CD4-positive, alpha-beta memory T cell (primary cell): ENCODE measurements around the gene MEGF6. TPM values are rescaled to one million over a fixed set of nuclear protein-coding genes. Genes with fewer than 3 reads are reported as not detected.
A peak's percentile ranks its signal among the peaks of the same experiment; 100 is the strongest.

Experiments
- CTCF ChIA-PET: fragments of 350-600 bp; sonication (Branson Sonifier 250); formaldehyde crosslinking; loops from one replicate; lab custom pipeline; 2021; ENCODE audit warnings: inconsistent platforms; ENCODE audit not compliant: partially characterized antibody; lab: Charles Lee
- POLR2A ChIA-PET: fragments of 350-600 bp; sonication (Branson Sonifier 250); formaldehyde crosslinking; loops from one replicate; lab custom pipeline; 2021; ENCODE audit not compliant: partially characterized antibody; lab: Charles Lee
- DNase-seq, 5 donors: peaks; one replicate each; pipeline versions ENCODE4 v3.0.0 to v3.0.0-alpha.2; 2020 to 2022; ENCODE audit warnings: mixed read lengths in 1 of 5
- H3K27ac ChIP-seq: one replicate; pipeline ENCODE4 v1.7.0; 2013; ENCODE audit warnings: low read depth, low read length
- H3K27me3 ChIP-seq: 2 replicates; pipeline ENCODE4 v1.7.0; 2013; ENCODE audit warnings: mild to moderate bottlenecking, low read length, moderate library complexity; ENCODE audit not compliant: insufficient read depth
- H3K36me3 ChIP-seq: 2 replicates; pipeline ENCODE4 v1.7.0; 2013; ENCODE audit warnings: mild to moderate bottlenecking, low read length, moderate library complexity; ENCODE audit not compliant: insufficient read depth
- H3K4me1 ChIP-seq: 2 replicates; pipeline ENCODE4 v1.7.0; 2013; ENCODE audit warnings: mild to moderate bottlenecking, low read length, moderate library complexity; ENCODE audit not compliant: insufficient read depth
- H3K4me3 ChIP-seq, 2 donors: one replicate each; pipeline ENCODE4 v1.7.0; 2013; ENCODE audit warnings: low read length in 2 of 2, mild to moderate bottlenecking in 1 of 2
- H3K9me3 ChIP-seq, 2 donors: one replicate each; pipeline ENCODE4 v1.7.0; 2013; ENCODE audit warnings: low read length in 2 of 2, control low read depth in 1 of 2; ENCODE audit not compliant: control insufficient read depth in 1 of 2
- H3K27ac Mint-ChIP-seq, 7 donors: one replicate each; pipeline ENCODE4 v1.8.0; 2020 to 2021; ENCODE audit warnings: mixed read lengths in 7 of 7, mild to moderate bottlenecking in 6 of 7, inconsistent platforms in 3 of 7, moderate library complexity in 3 of 7
- H3K27me3 Mint-ChIP-seq, 2 donors: one replicate each; pipeline ENCODE4 v1.8.0; 2020 to 2021; ENCODE audit warnings: mixed read lengths in 2 of 2
- H3K36me3 Mint-ChIP-seq, 2 donors: one replicate each; pipeline ENCODE4 v1.8.0; 2020 to 2021; ENCODE audit warnings: mixed read lengths in 2 of 2, inconsistent platforms in 1 of 2, mild to moderate bottlenecking in 1 of 2
- H3K4me1 Mint-ChIP-seq, 4 donors: one replicate each; pipeline ENCODE4 v1.8.0; 2020 to 2021; ENCODE audit warnings: mixed read lengths in 4 of 4, mild to moderate bottlenecking in 1 of 4
- H3K4me3 Mint-ChIP-seq, 8 donors: one replicate each; pipeline ENCODE4 v1.8.0; 2020 to 2021; ENCODE audit warnings: mixed read lengths in 8 of 8, mild to moderate bottlenecking in 7 of 8, moderate library complexity in 6 of 8, inconsistent platforms in 3 of 8
- H3K9me3 Mint-ChIP-seq, 8 donors: one replicate each; pipeline ENCODE4 v1.8.0; 2020 to 2021; ENCODE audit warnings: mixed read lengths in 8 of 8, mild to moderate bottlenecking in 5 of 8, inconsistent platforms in 3 of 8, moderate library complexity in 1 of 8
- intact Hi-C: fragments of 100-400 bp; cut with micrococcal nuclease; formaldehyde crosslinking; loops from one replicate; pipeline ENCODE4 v1.15.1; 2023
- polyA plus RNA-seq, 2 donors: library from polyadenylated mRNA; unstranded; fragments of 300-500 nt; fragmentation: Illumina TruSeq; gene quantifications; one replicate each; pipeline ENCODE4 v1.2.3, GENCODE V29; 2021
- total RNA-seq, 2 experiments: library from RNA; stranded (reverse); gene quantifications; one replicate each; pipeline ENCODE4 v1.2.3, GENCODE V29; 2021

MEGF6 gene
- total and polyA plus RNA-seq, 4 experiments from 2014 or later: 2.4 to 168 (median 87.0) TPM

GRCh38 chr1:3597599-3597964, 13.7 kb downstream of the MEGF6 start:
- no peaks in the 10 kb centered on the region for H3K9me3 ChIP-seq
- no peaks in the 10 kb centered on the region for H3K9me3 Mint-ChIP-seq
- no peak overlapping the region for H3K4me3 ChIP-seq
- peaks cover 8 to 17% (median 13%) of the 10 kb centered on the region in 4 donors for H3K4me1 Mint-ChIP-seq
- intact Hi-C loops: loop anchor here (1.0 kb wide), 1 partner anchor 14 kb away; the partner anchor contains the start of gene MEGF6
- H3K27ac Mint-ChIP-seq: peak overlapping the region in 6 of 7 donors; percentile 22 to 70 (median 50)
- no peaks in the 10 kb centered on the region for H3K27me3 ChIP-seq
- no peaks in the 10 kb centered on the region for H3K36me3 Mint-ChIP-seq
- no peaks in the 10 kb centered on the region for H3K36me3 ChIP-seq
- no peak overlapping the region for H3K27ac ChIP-seq
- peaks cover 20% of the 10 kb centered on the region for H3K4me1 ChIP-seq
- DNase-seq: peak in 1 of 5 donors; percentile 18
- ChIA-PET CTCF (interaction anchor here (1.8 kb wide), 1 partner anchor 21 kb away, joined by 7 read pairs; no protein-coding TSS in a partner anchor), POLR2A (no interaction called here)
- H3K27me3 Mint-ChIP-seq: no peaks in the 10 kb centered on the region
- peak overlapping the region; percentile 71 to 88 (median 78) for H3K4me3 Mint-ChIP-seq

DNA sequence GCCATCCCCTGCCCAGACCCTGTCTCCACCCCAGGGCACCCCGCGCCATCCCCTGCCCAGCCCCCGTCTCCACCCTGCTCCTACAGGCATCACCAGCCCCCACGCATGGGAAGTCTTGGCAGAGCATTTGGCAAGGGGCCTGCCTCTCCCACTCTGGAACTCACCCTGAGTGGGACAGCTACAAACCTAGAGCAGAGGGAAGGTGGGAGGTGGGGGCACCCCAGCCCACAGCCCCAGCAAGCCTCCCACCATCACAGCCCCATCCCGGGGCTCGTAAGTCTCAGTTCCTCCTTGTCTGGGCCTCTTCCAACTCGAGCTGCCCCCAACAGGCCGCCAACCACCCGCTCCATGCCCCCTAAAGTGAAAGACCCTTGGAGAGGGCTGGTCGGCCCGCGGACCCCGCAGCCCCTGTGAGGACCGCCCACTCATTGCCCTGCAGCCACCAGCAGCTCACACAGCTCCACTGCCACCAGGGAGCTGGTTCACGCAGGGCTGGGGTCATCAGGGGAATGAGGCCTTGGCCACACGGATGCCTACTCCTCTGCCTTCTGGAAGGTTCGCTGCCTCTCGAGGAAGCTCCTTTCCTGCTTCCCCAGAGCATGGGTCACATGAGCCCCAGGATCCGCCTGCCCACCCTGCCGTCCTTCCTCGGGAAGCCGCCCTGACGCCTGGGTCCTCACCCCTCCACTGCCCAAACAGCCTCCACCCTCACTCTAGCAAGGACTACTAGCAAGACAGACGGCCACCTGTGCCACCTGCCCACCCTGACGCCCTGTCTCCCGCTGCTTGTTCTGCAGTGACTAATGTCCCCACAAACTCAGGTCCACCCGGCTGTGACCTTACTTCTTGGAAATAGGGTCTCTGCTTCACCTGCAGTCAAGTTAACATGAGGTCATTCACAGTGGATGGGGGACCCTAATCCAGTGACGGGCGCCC, 14.4 kb downstream of the MEGF6 start:
- no peaks in the 10 kb centered on the region for H3K27me3 Mint-ChIP-seq
- H3K4me3 Mint-ChIP-seq: peak overlapping the region; percentile 49 to 88 (median 78)
- H3K36me3 ChIP-seq: no peaks in the 10 kb centered on the region
- no peaks in the 10 kb centered on the region for H3K9me3 Mint-ChIP-seq
- intact Hi-C loops: loop anchor here (1.0 kb wide), 1 partner anchor 14 kb away; the partner anchor contains the start of gene MEGF6
- peaks cover 8 to 17% (median 13%) of the 10 kb centered on the region in 4 donors for H3K4me1 Mint-ChIP-seq
- CTCF ChIA-PET: interaction anchor here (1.8 kb wide), 1 partner anchor 22 kb away, joined by 7 read pairs; no protein-coding TSS in a partner anchor
- POLR2A ChIA-PET: no interaction called here
- H3K9me3 ChIP-seq: no peaks in the 10 kb centered on the region
- no peak for DNase-seq
- no peaks in the 10 kb centered on the region for H3K27me3 ChIP-seq
- no peaks in the 10 kb centered on the region for H3K36me3 Mint-ChIP-seq
- no peak overlapping the region for H3K4me3 ChIP-seq
- peak overlapping the region in 4 of 7 donors; percentile 22 to 70 (median 32) for H3K27ac Mint-ChIP-seq
- H3K4me1 ChIP-seq: peaks cover 20% of the 10 kb centered on the region
- no peak overlapping the region for H3K27ac ChIP-seq

DNA sequence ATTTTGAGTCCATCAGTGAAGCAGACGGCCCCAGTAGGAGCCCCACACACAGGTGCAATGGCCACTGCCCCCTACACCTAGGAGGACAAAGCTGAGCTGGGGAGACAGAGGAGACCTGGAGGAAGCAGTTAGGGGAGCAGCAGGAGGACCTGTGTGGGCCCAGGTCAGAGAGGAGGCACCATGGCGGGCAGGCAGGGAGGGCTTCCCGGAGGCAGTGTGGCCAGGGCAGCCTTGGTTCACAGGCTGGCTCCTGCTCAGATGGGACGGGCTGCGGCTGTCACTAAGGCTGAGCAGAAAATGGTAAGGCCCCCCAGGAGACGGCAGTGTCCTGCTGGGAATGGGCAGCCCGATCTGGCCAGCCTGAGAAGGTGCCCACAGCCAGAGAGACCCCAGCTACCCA, 15.4 kb downstream of the MEGF6 start:
- Mint-ChIP-seq H3K27ac (no peak overlapping the region), H3K4me3 (no peak overlapping the region), H3K36me3 (no peaks in the 10 kb centered on the region), H3K9me3 (no peaks in the 10 kb centered on the region), H3K27me3 (no peaks in the 10 kb centered on the region), H3K4me1 (peaks cover 8 to 17% (median 13%) of the 10 kb centered on the region in 4 donors)
- peaks cover 20% of the 10 kb centered on the region for H3K4me1 ChIP-seq
- H3K9me3 ChIP-seq: no peaks in the 10 kb centered on the region
- POLR2A ChIA-PET: no interaction called here
- intact Hi-C loops: no loop called here
- CTCF ChIA-PET: interaction anchor here (1.8 kb wide), 1 partner anchor 23 kb away, joined by 7 read pairs; no protein-coding TSS in a partner anchor
- H3K36me3 ChIP-seq: no peaks in the 10 kb centered on the region
- no peak overlapping the region for H3K4me3 ChIP-seq
- no peaks in the 10 kb centered on the region for H3K27me3 ChIP-seq
- no peak overlapping the region for H3K27ac ChIP-seq
- no peak for DNase-seq

DNA sequence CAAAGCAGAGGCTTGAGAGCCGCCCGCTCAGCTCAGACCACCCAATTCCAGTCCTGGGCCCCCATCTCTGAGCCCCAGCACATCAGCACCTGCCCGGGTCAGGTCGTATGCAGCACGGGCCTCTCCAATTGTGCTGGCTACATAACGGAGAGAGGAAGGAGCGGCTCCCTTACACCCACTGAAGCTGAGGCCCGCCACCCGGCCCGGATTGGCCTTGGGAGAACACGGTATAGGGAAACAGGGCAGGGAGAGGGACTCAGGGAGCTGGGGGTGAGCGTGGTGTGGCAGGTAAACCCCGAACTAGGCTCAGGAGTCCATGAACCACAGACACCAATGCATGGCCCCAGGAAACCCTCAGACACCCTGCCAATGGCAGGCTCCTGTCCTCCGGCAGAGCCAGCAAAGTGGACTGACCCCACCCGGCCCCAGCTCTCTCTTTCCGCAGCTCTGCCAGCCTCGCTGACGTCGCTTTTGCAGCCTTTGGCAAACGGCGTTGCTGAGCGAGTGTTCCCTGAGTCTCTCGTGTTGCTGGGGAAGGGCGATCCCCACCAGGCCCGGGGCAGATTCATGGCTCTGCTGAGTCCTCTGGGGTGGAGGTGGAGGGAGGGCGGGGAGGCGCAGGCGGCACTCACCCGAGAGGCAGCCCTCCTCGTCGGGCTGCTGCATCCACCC, 16.5 kb downstream of the MEGF6 start:
- Mint-ChIP-seq H3K9me3 (no peaks in the 10 kb centered on the region), H3K36me3 (no peaks in the 10 kb centered on the region), H3K27ac (no peak overlapping the region), H3K4me3 (no peak overlapping the region), H3K4me1 (peaks cover 8 to 17% (median 13%) of the 10 kb centered on the region in 4 donors), H3K27me3 (no peaks in the 10 kb centered on the region)
- H3K4me1 ChIP-seq: peaks cover 20% of the 10 kb centered on the region
- intact Hi-C loops: no loop called here
- H3K36me3 ChIP-seq: no peaks in the 10 kb centered on the region
- no peak for DNase-seq
- no peak overlapping the region for H3K4me3 ChIP-seq
- H3K9me3 ChIP-seq: no peaks in the 10 kb centered on the region
- CTCF ChIA-PET: no interaction called here
- no peak overlapping the region for H3K27ac ChIP-seq
- POLR2A ChIA-PET: no interaction called here
- no peaks in the 10 kb centered on the region for H3K27me3 ChIP-seq

- DNase-seq: no peak
- intact Hi-C loops: no loop called here
- Mint-ChIP-seq H3K4me3 (no peak overlapping the region), H3K4me1 (peaks cover 8 to 17% (median 12%) of the 10 kb centered on the region in 4 donors), H3K36me3 (no peaks in the 10 kb centered on the region), H3K27ac (no peak overlapping the region), H3K9me3 (no peaks in the 10 kb centered on the region), H3K27me3 (no peaks in the 10 kb centered on the region)
- Histone ChIP-seq H3K4me1 (peaks cover 20% of the 10 kb centered on the region), H3K4me3 (no peak overlapping the region), H3K9me3 (no peaks in the 10 kb centered on the region), H3K27me3 (no peaks in the 10 kb centered on the region), H3K27ac (no peak overlapping the region), H3K36me3 (no peaks in the 10 kb centered on the region)
- CTCF ChIA-PET: no interaction called here
- POLR2A ChIA-PET: no interaction called here
Measured at GRCh38 chr1:3593745-3594144, 17.6 kb downstream of the MEGF6 start.

- H3K27ac Mint-ChIP-seq: no peak overlapping the region
- DNase-seq: no peak
- Histone ChIP-seq H3K4me1 (peaks cover 15% of the 10 kb centered on the region), H3K27ac (no peak overlapping the region), H3K36me3 (no peaks in the 10 kb centered on the region), H3K4me3 (no peak overlapping the region), H3K9me3 (no peaks in the 10 kb centered on the region), H3K27me3 (no peaks in the 10 kb centered on the region)
- H3K4me3 Mint-ChIP-seq: no peak overlapping the region
- H3K27me3 Mint-ChIP-seq: no peaks in the 10 kb centered on the region
- H3K9me3 Mint-ChIP-seq: no peaks in the 10 kb centered on the region
- ChIA-PET CTCF (no interaction called here), POLR2A (no interaction called here)
- intact Hi-C loops: no loop called here
- H3K36me3 Mint-ChIP-seq: no peaks in the 10 kb centered on the region
- peaks cover 8 to 14% (median 12%) of the 10 kb centered on the region in 4 donors for H3K4me1 Mint-ChIP-seq
Measured at GRCh38 chr1:3593334-3593733, 18.0 kb downstream of the MEGF6 start.
